Type B pancreatic cell (in vitro differentiated cells): ENCODE data around the gene SIPA1. TPM values are rescaled to one million over a fixed set of nuclear protein-coding genes. Genes with fewer than 3 reads are reported as not detected.

ENCODE experiments used
- DNase-seq: peaks from one replicate; pipeline ENCODE4 v3.0.0; 2021; ENCODE audit warnings: mixed read lengths; ENCODE audit not compliant: unreplicated experiment; ENCODE audit errors: extremely low spot score
- H3K27ac Mint-ChIP-seq: 2 replicates; pipeline ENCODE4 v1.8.0; 2021; ENCODE audit warnings: mild to moderate bottlenecking, mixed read lengths
- H3K27me3 Mint-ChIP-seq: 2 replicates; pipeline ENCODE4 v1.8.0; 2021; ENCODE audit warnings: mixed read lengths
- H3K36me3 Mint-ChIP-seq: 2 replicates; pipeline ENCODE4 v1.8.0; 2021; ENCODE audit warnings: mixed read lengths
- H3K4me1 Mint-ChIP-seq: one replicate; pipeline ENCODE4 v1.8.0; 2021; ENCODE audit warnings: mixed read lengths; ENCODE audit not compliant: unreplicated experiment
- H3K4me3 Mint-ChIP-seq: 2 replicates; pipeline ENCODE4 v1.8.0; 2021; ENCODE audit warnings: mild to moderate bottlenecking, mixed read lengths
- H3K9me3 Mint-ChIP-seq: 2 replicates; pipeline ENCODE4 v1.8.0; 2021; ENCODE audit warnings: mixed read lengths
- total RNA-seq: library from RNA; stranded (reverse); gene quantifications from 2 replicates; pipeline ENCODE4 v1.2.1, GENCODE V29; 2021; ENCODE audit warnings: low replicate concordance
- TF ChIP-seq, protein P1 (sequence below): fragments of 200-600 bp; sonication (generic); conservative IDR thresholded peaks from 2 replicates; pipeline ENCODE4 v1.5.0; 2021; ENCODE audit warnings: antibody characterized with exemption, mild to moderate bottlenecking

Gene SIPA1
- total RNA-seq, 1 donor from 2014 or later, result 26.8 TPM

DNA sequence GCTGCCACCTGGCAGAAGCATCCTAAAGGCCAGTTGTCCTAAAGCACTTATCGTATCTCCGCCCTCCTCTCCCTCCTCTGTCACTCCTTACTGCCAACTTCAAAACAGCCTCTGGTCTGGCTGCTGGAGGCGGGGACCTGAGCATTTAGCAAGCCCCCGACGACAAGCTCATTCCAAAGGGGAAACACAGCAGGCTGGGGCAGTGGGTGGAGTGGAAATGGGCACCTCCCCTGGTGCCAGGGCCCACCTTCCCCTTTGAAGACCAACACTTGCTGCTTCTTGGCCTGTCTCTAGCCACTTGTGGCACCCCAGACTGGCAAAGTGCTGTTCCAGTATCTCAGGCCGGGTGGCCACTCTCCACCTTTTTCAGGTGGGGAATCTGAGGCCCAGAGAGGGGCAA lies 27.5 kb upstream of the SIPA1 start:
- peak overlapping the region; percentile 47 for H3K4me3 Mint-ChIP-seq
- TF ChIP-seq, protein P1, sequence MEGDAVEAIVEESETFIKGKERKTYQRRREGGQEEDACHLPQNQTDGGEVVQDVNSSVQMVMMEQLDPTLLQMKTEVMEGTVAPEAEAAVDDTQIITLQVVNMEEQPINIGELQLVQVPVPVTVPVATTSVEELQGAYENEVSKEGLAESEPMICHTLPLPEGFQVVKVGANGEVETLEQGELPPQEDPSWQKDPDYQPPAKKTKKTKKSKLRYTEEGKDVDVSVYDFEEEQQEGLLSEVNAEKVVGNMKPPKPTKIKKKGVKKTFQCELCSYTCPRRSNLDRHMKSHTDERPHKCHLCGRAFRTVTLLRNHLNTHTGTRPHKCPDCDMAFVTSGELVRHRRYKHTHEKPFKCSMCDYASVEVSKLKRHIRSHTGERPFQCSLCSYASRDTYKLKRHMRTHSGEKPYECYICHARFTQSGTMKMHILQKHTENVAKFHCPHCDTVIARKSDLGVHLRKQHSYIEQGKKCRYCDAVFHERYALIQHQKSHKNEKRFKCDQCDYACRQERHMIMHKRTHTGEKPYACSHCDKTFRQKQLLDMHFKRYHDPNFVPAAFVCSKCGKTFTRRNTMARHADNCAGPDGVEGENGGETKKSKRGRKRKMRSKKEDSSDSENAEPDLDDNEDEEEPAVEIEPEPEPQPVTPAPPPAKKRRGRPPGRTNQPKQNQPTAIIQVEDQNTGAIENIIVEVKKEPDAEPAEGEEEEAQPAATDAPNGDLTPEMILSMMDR, result no peak
- H3K9me3 Mint-ChIP-seq, result no peaks in the 10 kb centered on the region
- H3K4me1 Mint-ChIP-seq, result peaks cover 23% of the 10 kb centered on the region
- H3K27ac Mint-ChIP-seq, result no peak overlapping the region
- no peak for DNase-seq
- H3K36me3 Mint-ChIP-seq, result peaks cover 8% of the 10 kb centered on the region
- no peaks in the 10 kb centered on the region for H3K27me3 Mint-ChIP-seq

- no peaks in the 10 kb centered on the region for H3K27me3 Mint-ChIP-seq
- H3K36me3 Mint-ChIP-seq, result peaks cover 8% of the 10 kb centered on the region
- TF ChIP-seq, protein P1, result no peak
- H3K9me3 Mint-ChIP-seq, result no peaks in the 10 kb centered on the region
- no peak overlapping the region for H3K27ac Mint-ChIP-seq
- H3K4me3 Mint-ChIP-seq, result peak overlapping the region; percentile 34
- H3K4me1 Mint-ChIP-seq, result peaks cover 23% of the 10 kb centered on the region
- DNase-seq, result no peak
Observed at GRCh38 chr11:65611028-65611757, 26.7 kb upstream of the SIPA1 start.

- H3K4me1 Mint-ChIP-seq, result peaks cover 31% of the 10 kb centered on the region
- peaks cover 8% of the 10 kb centered on the region for H3K36me3 Mint-ChIP-seq
- no peak for DNase-seq
- peak overlapping the region; percentile 73 for H3K27ac Mint-ChIP-seq
- TF ChIP-seq, protein P1, result no peak
- H3K9me3 Mint-ChIP-seq, result no peaks in the 10 kb centered on the region
- H3K27me3 Mint-ChIP-seq, result no peaks in the 10 kb centered on the region
- H3K4me3 Mint-ChIP-seq, result peak overlapping the region; percentile 83
Observed at GRCh38 chr11:65611758-65612603, 25.9 kb upstream of the SIPA1 start.

DNA sequence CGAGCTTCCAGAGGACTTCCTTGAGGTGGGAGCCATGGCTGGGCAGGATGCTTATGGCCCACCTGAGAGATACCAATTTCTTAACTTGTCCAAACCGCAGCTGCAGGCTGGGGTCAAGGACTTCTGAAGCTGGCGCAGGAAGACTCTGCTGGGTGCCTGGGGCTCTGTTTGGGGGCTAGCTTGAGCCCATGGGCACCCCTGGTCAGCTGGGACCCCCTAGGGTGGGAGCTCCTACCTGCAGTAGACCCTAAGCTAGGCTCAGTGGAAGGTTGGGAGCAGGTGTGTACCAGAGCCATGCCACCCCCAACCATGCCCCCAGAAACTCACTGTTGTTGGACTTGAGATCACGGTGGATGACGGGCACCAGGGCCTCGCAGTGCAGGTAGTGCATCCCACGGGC lies 25.2 kb upstream of the SIPA1 start:
- peaks cover 31% of the 10 kb centered on the region for H3K4me1 Mint-ChIP-seq
- H3K27ac Mint-ChIP-seq, result peak overlapping the region; percentile 73
- no peaks in the 10 kb centered on the region for H3K27me3 Mint-ChIP-seq
- no peak for DNase-seq
- no peaks in the 10 kb centered on the region for H3K9me3 Mint-ChIP-seq
- TF ChIP-seq, protein P1, result no peak
- peaks cover 8% of the 10 kb centered on the region for H3K36me3 Mint-ChIP-seq
- peak overlapping the region; percentile 83 for H3K4me3 Mint-ChIP-seq

DNA sequence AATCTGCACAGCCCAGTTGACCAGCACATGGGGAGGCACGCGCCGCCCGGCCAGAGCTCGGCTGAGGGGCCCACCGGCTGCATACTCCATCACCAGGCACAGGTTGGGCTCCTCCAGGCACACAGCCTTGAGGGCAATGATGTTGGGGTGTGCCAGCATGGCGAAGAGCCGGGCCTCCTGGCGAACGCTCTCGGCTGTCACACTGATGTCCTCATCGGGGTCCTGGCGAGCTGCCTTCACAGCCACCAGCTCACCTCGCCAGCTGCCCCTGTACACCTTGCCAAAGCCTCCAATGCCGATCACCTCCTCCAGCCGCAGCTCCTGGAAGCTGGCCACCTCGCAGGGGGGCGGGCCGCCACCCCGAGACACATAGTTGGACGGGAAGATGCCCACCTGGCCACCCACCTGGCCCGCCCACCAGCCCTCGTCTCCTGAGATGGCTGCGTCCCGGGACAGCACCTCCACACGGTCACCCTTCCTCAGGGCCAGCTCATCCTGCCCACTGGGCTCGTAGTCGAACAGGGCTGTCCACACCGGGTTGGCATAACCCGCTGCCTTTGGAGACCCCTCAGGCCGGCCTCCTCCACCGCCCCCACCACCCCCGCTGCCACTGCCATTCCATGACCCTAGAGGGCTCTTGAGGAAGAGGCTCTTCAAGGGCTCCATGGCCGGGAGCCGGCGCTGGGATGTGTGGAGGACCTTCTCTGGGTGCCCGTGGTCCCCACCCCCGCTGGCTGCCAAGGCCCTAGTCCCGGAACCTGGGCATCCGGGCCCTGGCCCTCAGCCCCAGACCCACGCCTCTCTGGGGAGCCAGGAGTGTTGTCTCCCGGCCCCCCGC lies 24.6 kb upstream of the SIPA1 start:
- TF ChIP-seq, protein P1, result no peak
- peaks cover 31% of the 10 kb centered on the region for H3K4me1 Mint-ChIP-seq
- H3K27me3 Mint-ChIP-seq, result no peaks in the 10 kb centered on the region
- peak overlapping the region; percentile 65 for H3K4me3 Mint-ChIP-seq
- H3K9me3 Mint-ChIP-seq, result no peaks in the 10 kb centered on the region
- H3K27ac Mint-ChIP-seq, result peak overlapping the region; percentile 73
- H3K36me3 Mint-ChIP-seq, result peaks cover 8% of the 10 kb centered on the region
- DNase-seq, result no peak
